ENCODE results near the gene ZNF324. TPM values are rescaled to one million over a fixed set of nuclear protein-coding genes. Genes with fewer than 3 reads are reported as not detected.
"Not testable (repeated sequence)": the region's sequence is repeated elsewhere in the genome, so short reads cannot be mapped to it uniquely, and the experiment has no call there.

The ZNF324 gene
- total RNA-seq, 6 experiments from 2014 or later, result 5.6 to 7.5 (median 6.8) TPM

DNA sequence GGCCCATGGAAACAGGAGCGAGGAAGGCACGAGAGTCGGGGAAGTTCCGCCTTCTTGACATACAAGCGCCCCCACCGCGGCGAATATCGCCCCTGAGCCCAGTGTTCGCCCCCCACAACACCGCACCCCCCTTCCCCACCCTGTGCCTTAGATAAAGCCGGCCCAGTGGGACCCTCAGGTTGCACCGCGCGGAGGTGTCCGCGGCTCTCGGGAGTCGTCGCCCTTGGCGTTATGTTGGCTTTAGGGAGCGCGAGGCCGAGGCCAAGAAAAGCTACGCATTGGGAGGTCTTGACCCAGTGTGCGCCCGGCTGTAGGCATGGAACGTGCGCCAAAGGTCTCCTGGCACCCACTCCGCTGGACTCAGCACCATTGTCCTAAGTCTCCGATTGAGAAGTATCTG lies 26.3 kb upstream of the ZNF324 start:
- Mint-ChIP-seq H3K9me3 (peaks cover 65% of the 10 kb centered on the region), H3K36me3 (ENCODE audit: low read depth) (peaks cover 60% of the 10 kb centered on the region), H3K27ac (peak overlapping the region; percentile 97), H3K4me3 (peak overlapping the region; percentile 93), H3K4me1 (ENCODE audit: low read depth) (peaks cover 20% of the 10 kb centered on the region), H3K27me3 (ENCODE audit: insufficient read depth) (peaks cover 13% of the 10 kb centered on the region)
- TF ChIP-seq, protein P1, sequence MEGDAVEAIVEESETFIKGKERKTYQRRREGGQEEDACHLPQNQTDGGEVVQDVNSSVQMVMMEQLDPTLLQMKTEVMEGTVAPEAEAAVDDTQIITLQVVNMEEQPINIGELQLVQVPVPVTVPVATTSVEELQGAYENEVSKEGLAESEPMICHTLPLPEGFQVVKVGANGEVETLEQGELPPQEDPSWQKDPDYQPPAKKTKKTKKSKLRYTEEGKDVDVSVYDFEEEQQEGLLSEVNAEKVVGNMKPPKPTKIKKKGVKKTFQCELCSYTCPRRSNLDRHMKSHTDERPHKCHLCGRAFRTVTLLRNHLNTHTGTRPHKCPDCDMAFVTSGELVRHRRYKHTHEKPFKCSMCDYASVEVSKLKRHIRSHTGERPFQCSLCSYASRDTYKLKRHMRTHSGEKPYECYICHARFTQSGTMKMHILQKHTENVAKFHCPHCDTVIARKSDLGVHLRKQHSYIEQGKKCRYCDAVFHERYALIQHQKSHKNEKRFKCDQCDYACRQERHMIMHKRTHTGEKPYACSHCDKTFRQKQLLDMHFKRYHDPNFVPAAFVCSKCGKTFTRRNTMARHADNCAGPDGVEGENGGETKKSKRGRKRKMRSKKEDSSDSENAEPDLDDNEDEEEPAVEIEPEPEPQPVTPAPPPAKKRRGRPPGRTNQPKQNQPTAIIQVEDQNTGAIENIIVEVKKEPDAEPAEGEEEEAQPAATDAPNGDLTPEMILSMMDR (IDR thresholded peaks at IDR 0.05), result no peak
- no peak for DNase-seq

- not testable (repeated sequence) for H3K4me3 Mint-ChIP-seq, H3K27ac Mint-ChIP-seq, DNase-seq
- H3K36me3 Mint-ChIP-seq (ENCODE audit: low read depth), result peaks cover 40% of the 10 kb centered on the region
- H3K27me3 Mint-ChIP-seq (ENCODE audit: insufficient read depth), result peaks cover 15% of the 10 kb centered on the region
- peaks cover 47% of the 10 kb centered on the region for H3K9me3 Mint-ChIP-seq
- H3K4me1 Mint-ChIP-seq (ENCODE audit: low read depth), result peaks cover 19% of the 10 kb centered on the region
These were observed 23.9 kb upstream of the ZNF324 start for GRCh38 chr19:58442986-58443385.

GRCh38 chr19:58448860-58449259 lies 18.0 kb upstream of the ZNF324 start:
- peaks cover 25% of the 10 kb centered on the region for H3K4me1 Mint-ChIP-seq (ENCODE audit: low read depth)
- not testable (repeated sequence) for H3K27me3 Mint-ChIP-seq (ENCODE audit: insufficient read depth); DNase-seq; H3K4me3 Mint-ChIP-seq; H3K27ac Mint-ChIP-seq
- peaks cover 27% of the 10 kb centered on the region for H3K9me3 Mint-ChIP-seq
- H3K36me3 Mint-ChIP-seq (ENCODE audit: low read depth), result peaks cover 18% of the 10 kb centered on the region

GRCh38 chr19:58449980-58450379 lies 16.9 kb upstream of the ZNF324 start:
- not testable (repeated sequence) for DNase-seq

GRCh38 chr19:58450856-58451357 lies 16.0 kb upstream of the ZNF324 start:
- no peak for DNase-seq
- TF ChIP-seq, protein P1 (IDR thresholded peaks at IDR 0.05), result no peak
- peaks cover 25% of the 10 kb centered on the region for H3K4me1 Mint-ChIP-seq (ENCODE audit: low read depth)
- peaks cover 27% of the 10 kb centered on the region for H3K9me3 Mint-ChIP-seq
- H3K27me3 Mint-ChIP-seq (ENCODE audit: insufficient read depth), result peaks cover 7% of the 10 kb centered on the region
- peaks cover 27% of the 10 kb centered on the region for H3K36me3 Mint-ChIP-seq (ENCODE audit: low read depth)
- peak overlapping the region; percentile 88 for H3K4me3 Mint-ChIP-seq
- peak overlapping the region; percentile 48; the same call in 1 of the 2 replicates for H3K27ac Mint-ChIP-seq

More at GRCh38 chr19:58449980-58450379, 16.9 kb upstream of the ZNF324 start:
- not testable (repeated sequence) for H3K27me3 Mint-ChIP-seq (ENCODE audit: insufficient read depth); H3K4me3 Mint-ChIP-seq; H3K27ac Mint-ChIP-seq
- Mint-ChIP-seq H3K4me1 (ENCODE audit: low read depth) (peaks cover 25% of the 10 kb centered on the region), H3K9me3 (peaks cover 27% of the 10 kb centered on the region), H3K36me3 (ENCODE audit: low read depth) (peaks cover 27% of the 10 kb centered on the region)

- Mint-ChIP-seq H3K4me1 (ENCODE audit: low read depth) (peaks cover 25% of the 10 kb centered on the region), H3K36me3 (ENCODE audit: low read depth) (peaks cover 28% of the 10 kb centered on the region), H3K27me3 (ENCODE audit: insufficient read depth) (peaks cover 7% of the 10 kb centered on the region), H3K4me3 (peak within 1 kb of the TSS; percentile 88), H3K27ac (peak within 1 kb of the TSS; percentile 48), H3K9me3 (peaks cover 27% of the 10 kb centered on the region)
- peak; percentile 92 for DNase-seq
- TF ChIP-seq, protein P1 (IDR thresholded peaks at IDR 0.05), result no peak; the same call in 1 of the 2 replicates
These were observed 15.3 kb upstream of the ZNF324 start, which contains the start of gene ZNF324B for GRCh38 chr19:58451358-58452101. Gene ZNF324B (plus strand): TSS chr19:58451622. CDS start chr19:58453702, 2,080 bp downstream.

- no peak overlapping the region for H3K4me3 Mint-ChIP-seq
- peaks cover 3% of the 10 kb centered on the region for H3K27me3 Mint-ChIP-seq (ENCODE audit: insufficient read depth)
- TF ChIP-seq, protein P1 (IDR thresholded peaks at IDR 0.05), result no peak
- H3K27ac Mint-ChIP-seq, result no peak overlapping the region
- peaks cover 33% of the 10 kb centered on the region for H3K36me3 Mint-ChIP-seq (ENCODE audit: low read depth)
- DNase-seq, result no peak
- H3K4me1 Mint-ChIP-seq (ENCODE audit: low read depth), result peaks cover 25% of the 10 kb centered on the region
- peaks cover 13% of the 10 kb centered on the region for H3K9me3 Mint-ChIP-seq
These were observed 13.1 kb upstream of the ZNF324 start for GRCh38 chr19:58453743-58454142.
